ENCODE results near the gene ST8SIA1.

- TF ChIP-seq EZH2 (IDR thresholded peaks at IDR 0.05; ENCODE audit: insufficient read depth, low read length) (no peak), CTCF (IDR thresholded peaks at IDR 0.05; ENCODE audit: insufficient read depth, low read depth, low read length) (no peak)
Measured at GRCh38 chr12:22310275-22310674, 24.2 kb downstream of the ST8SIA1 start.
